GM19438 (cell line): Measurements from ENCODE around the gene CNTN4.
"Not testable (repeated sequence)": the region's sequence is repeated elsewhere in the genome, so short reads cannot be mapped to it uniquely, and the experiment has no call there.

Experiments used
- ATAC-seq: cut with Tn5 transposase; IDR thresholded peaks from one replicate; pipeline ENCODE4 v1.9.1; 2021; ENCODE audit warnings: low read depth; ENCODE audit not compliant: unreplicated experiment

Gene CNTN4

GRCh38 chr3:2992534-2992933 lies 893.9 kb downstream of the CNTN4 start:
- no peak for ATAC-seq

GRCh38 chr3:2993130-2993529 lies 894.5 kb downstream of the CNTN4 start:
- ATAC-seq = not testable (repeated sequence)

- ATAC-seq = no peak
These were observed 895.1 kb downstream of the CNTN4 start for GRCh38 chr3:2993736-2994135.

GRCh38 chr3:2995195-2995594 lies 896.5 kb downstream of the CNTN4 start:
- no peak for ATAC-seq

- no peak for ATAC-seq
These were observed 906.6 kb downstream of the CNTN4 start for GRCh38 chr3:3005146-3005744.

GRCh38 chr3:3013317-3014052 lies 914.8 kb downstream of the CNTN4 start:
- no peak for ATAC-seq

GRCh38 chr3:3015185-3016089 lies 916.8 kb downstream of the CNTN4 start:
- ATAC-seq = no peak

GRCh38 chr3:3016226-3016625 lies 917.6 kb downstream of the CNTN4 start:
- no peak for ATAC-seq

GRCh38 chr3:3020209-3020608 lies 921.5 kb downstream of the CNTN4 start:
- no peak for ATAC-seq

GRCh38 chr3:3023111-3023745 lies 924.6 kb downstream of the CNTN4 start:
- ATAC-seq = no peak

GRCh38 chr3:3027976-3028567 lies 929.4 kb downstream of the CNTN4 start:
- peak; percentile 97 for ATAC-seq

GRCh38 chr3:3031326-3031725 lies 932.7 kb downstream of the CNTN4 start:
- no peak for ATAC-seq

- no peak for ATAC-seq
These were observed 938.5 kb downstream of the CNTN4 start for GRCh38 chr3:3037156-3037555.

- no peak for ATAC-seq
These were observed 939.7 kb downstream of the CNTN4 start for GRCh38 chr3:3038201-3038991.

GRCh38 chr3:3053974-3054373 lies 955.3 kb downstream of the CNTN4 start:
- no peak for ATAC-seq

GRCh38 chr3:3059645-3060044 lies 961.0 kb downstream of the CNTN4 start:
- no peak for ATAC-seq

- ATAC-seq = no peak
These were observed 965.6 kb downstream of the CNTN4 start for GRCh38 chr3:3064297-3064696.

- no peak for ATAC-seq
These were observed 967.2 kb downstream of the CNTN4 start for GRCh38 chr3:3065876-3066275.

- ATAC-seq = no peak
These were observed 967.7 kb downstream of the CNTN4 start for GRCh38 chr3:3066378-3066777.

GRCh38 chr3:3066910-3067309 lies 968.2 kb downstream of the CNTN4 start:
- no peak for ATAC-seq
